GM23248 (cell line): Measurements from ENCODE around the gene MAP3K4.

Experiments
- EZH2 ChIP-seq: fragments of 200-600 bp; sonication (generic); IDR thresholded peaks from 2 replicates; pipeline ENCODE4 v1.6.1; 2018; ENCODE audit warnings: antibody characterized with exemption, mild to moderate bottlenecking; ENCODE audit not compliant: insufficient read depth, poor library complexity, severe bottlenecking
- EZH2phosphoT487 ChIP-seq: fragments of 200-600 bp; sonication (generic); IDR thresholded peaks from 2 replicates; pipeline ENCODE4 v1.6.1; 2018; ENCODE audit warnings: antibody characterized with exemption, moderate library complexity, mild to moderate bottlenecking, low read depth; ENCODE audit not compliant: insufficient read depth

DNA sequence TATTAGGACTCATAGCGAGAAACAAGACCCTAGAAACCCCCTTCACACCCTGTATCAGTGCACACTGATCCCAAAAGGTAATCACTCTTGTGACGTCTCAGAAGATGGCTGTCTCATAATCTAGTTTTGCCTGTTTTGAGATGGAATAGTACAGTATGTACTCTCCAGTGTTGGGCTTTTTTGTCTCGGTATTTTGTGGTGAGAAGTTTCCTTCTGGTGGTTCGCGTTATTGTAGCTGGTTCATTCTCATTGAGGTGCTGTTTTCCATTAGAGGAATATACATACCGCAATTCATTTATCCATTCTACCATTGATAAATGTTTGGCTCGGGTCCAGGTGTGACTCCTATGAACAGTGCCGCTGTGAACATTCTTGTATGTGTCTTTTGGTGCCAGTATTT is 27.9 kb upstream of the MAP3K4 start:
- TF ChIP-seq EZH2phosphoT487, result no peak
- no peak for TF ChIP-seq EZH2
